Islet of Langerhans (tissue), 1 donor: ENCODE results near the gene SH3RF3.

ENCODE experiments used
- FAIRE-seq: peaks from one replicate; lab custom pipeline; 2011; peaks lifted over from hg19 to GRCh38; lab: Jason Lieb, UNC

The SH3RF3 gene

GRCh38 chr2:109264595-109265328, 135.8 kb downstream of the SH3RF3 start:
- FAIRE-seq = no peak

GRCh38 chr2:109265369-109265768, 136.4 kb downstream of the SH3RF3 start:
- no peak for FAIRE-seq

- FAIRE-seq = no peak
Measured at GRCh38 chr2:109265953-109266352, 136.9 kb downstream of the SH3RF3 start.

GRCh38 chr2:109266496-109266895, 137.5 kb downstream of the SH3RF3 start:
- FAIRE-seq = no peak

GRCh38 chr2:109266998-109267854, 138.2 kb downstream of the SH3RF3 start:
- FAIRE-seq = no peak

GRCh38 chr2:109268916-109269315, 139.9 kb downstream of the SH3RF3 start:
- no peak for FAIRE-seq

GRCh38 chr2:109269706-109270504, 140.9 kb downstream of the SH3RF3 start:
- FAIRE-seq = no peak

- no peak for FAIRE-seq
Measured at GRCh38 chr2:109270505-109271312, 141.7 kb downstream of the SH3RF3 start.

- no peak for FAIRE-seq
Measured at GRCh38 chr2:109271920-109272319, 142.9 kb downstream of the SH3RF3 start.

GRCh38 chr2:109272461-109272860, 143.5 kb downstream of the SH3RF3 start:
- no peak for FAIRE-seq

GRCh38 chr2:109275120-109276012, 146.4 kb downstream of the SH3RF3 start:
- no peak for FAIRE-seq

GRCh38 chr2:109277406-109277805, 148.4 kb downstream of the SH3RF3 start:
- FAIRE-seq = no peak

GRCh38 chr2:109279243-109279860, 150.3 kb downstream of the SH3RF3 start:
- FAIRE-seq = no peak

GRCh38 chr2:109280804-109281203, 151.8 kb downstream of the SH3RF3 start:
- FAIRE-seq = no peak

GRCh38 chr2:109282360-109282759, 153.4 kb downstream of the SH3RF3 start:
- FAIRE-seq = no peak

GRCh38 chr2:109282865-109283264, 153.9 kb downstream of the SH3RF3 start:
- no peak for FAIRE-seq

GRCh38 chr2:109284826-109285225, 155.8 kb downstream of the SH3RF3 start:
- no peak for FAIRE-seq

GRCh38 chr2:109285244-109285651, 156.2 kb downstream of the SH3RF3 start:
- no peak for FAIRE-seq

- FAIRE-seq = no peak
Measured at GRCh38 chr2:109287413-109287812, 158.4 kb downstream of the SH3RF3 start.

- FAIRE-seq = no peak
Measured at GRCh38 chr2:109287838-109288237, 158.8 kb downstream of the SH3RF3 start.
